ENCODE data around the gene FPGS.

DNA sequence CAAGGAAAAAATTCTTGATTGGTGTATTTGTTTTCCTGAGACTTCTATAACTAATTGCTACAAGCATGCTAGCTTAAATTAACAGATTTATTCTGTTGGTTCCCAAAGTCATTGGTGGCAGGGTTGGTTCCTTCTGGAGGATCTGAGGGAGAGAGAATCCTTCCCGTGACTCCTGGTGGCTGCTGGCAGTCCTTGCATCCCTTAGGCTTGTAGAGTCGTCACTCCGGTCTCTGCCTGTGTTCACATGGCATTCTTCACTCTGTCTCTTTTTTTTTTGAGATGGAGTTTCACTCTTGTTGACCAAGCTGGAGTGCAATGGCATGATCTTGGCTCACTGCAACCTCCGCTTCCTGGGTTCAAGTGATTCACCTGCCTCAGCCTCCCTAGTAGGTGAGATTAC, 11.6 kb upstream of the FPGS start:
- TF ChIP-seq CTCF (conservative IDR thresholded peaks at IDR 0.05; ENCODE audit: low read length) (no peak), EZH2phosphoT487 (IDR thresholded peaks at IDR 0.05; ENCODE audit: borderline replicate concordance, low read depth, low read length) (no peak)

Data from OCI-LY7 (cell line).